SK-N-SH (cell line): ENCODE measurements around the gene SAMD4B.

ENCODE experiments used
- CTCF ChIP-seq: fragments of 200-600 bp; sonication (generic); IDR thresholded peaks from 2 replicates; pipeline ENCODE4 v1.6.1; 2017; ENCODE audit warnings: antibody characterized with exemption, mild to moderate bottlenecking, moderate library complexity
- TAF1 ChIP-seq: IDR thresholded peaks from 2 replicates; pipeline ENCODE4 v1.6.1; 2012; ENCODE audit warnings: low read depth, mild to moderate bottlenecking, low read length, moderate library complexity, borderline replicate concordance

DNA sequence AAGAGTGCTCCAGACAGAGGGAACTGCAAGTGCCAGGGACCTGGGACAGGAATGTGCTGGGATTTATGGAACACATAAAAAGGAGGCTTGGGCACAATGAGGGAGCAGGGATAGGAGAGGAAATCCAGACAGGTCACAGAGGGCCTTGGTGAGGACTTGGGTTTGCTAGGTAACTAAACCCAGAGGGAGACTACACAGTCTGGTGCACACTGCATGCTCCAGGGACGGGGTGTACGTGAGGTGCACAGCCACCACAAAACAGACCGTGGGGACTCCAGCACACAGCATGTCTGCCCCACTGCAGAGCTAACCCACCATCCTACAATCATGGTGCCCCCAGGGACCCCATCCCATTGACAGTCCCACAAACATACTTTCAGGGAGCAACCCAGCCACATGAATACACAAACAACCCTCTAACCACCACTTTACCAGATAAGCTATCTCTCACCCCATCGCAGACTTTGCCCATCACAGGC, 58.9 kb downstream of the SAMD4B start:
- TF ChIP-seq CTCF, result no peak
- TF ChIP-seq TAF1, result no peak
